CD4-positive, alpha-beta T cell (primary cell): ENCODE data around the gene SULT1C3. TPM values are rescaled to one million over a fixed set of nuclear protein-coding genes. Genes with fewer than 3 reads are reported as not detected.

Experiments used
- ATAC-seq: fragments of 200-7000 bp; cut with Tn5 transposase; one replicate; pipeline ENCODE4 v1.10.0; 2022; ENCODE audit warnings: mild to moderate bottlenecking; ENCODE audit not compliant: poor library complexity
- CTCF ChIA-PET: fragments of 350-600 bp; sonication (Branson Sonifier 250); formaldehyde crosslinking; loops from one replicate; lab custom pipeline; 2021; ENCODE audit warnings: antibody characterized with exemption, inconsistent platforms; lab: Charles Lee
- POLR2A ChIA-PET: fragments of 350-600 bp; sonication (Branson Sonifier 250); formaldehyde crosslinking; loops from one replicate; lab custom pipeline; 2021; ENCODE audit warnings: antibody characterized with exemption, inconsistent platforms; lab: Charles Lee
- DNase-seq, 14 experiments: peaks; one replicate each; pipeline ENCODE4 v3.0.0-alpha.2; 2013 to 2020; ENCODE audit warnings: mixed read lengths in 2 of 14
- H3K27ac ChIP-seq, 2 donors: one replicate each; pipeline versions ENCODE4 v1.5.1 to v1.7.0; 2013; ENCODE audit warnings: low read length in 2 of 2, low read depth in 1 of 2, mild to moderate bottlenecking in 1 of 2
- H3K27me3 ChIP-seq, 2 experiments: 1 replicate in 1 of 2; 2 replicates in 1 of 2; pipeline versions ENCODE4 v1.6.1 to v1.7.0; 2013; ENCODE audit warnings: low read length in 2 of 2, control low read depth in 1 of 2, mild to moderate bottlenecking in 1 of 2, moderate library complexity in 1 of 2; ENCODE audit not compliant: insufficient read depth in 2 of 2, control insufficient read depth in 1 of 2
- H3K36me3 ChIP-seq: one replicate; pipeline ENCODE4 v1.6.1; 2013; ENCODE audit warnings: low read length, control low read depth; ENCODE audit not compliant: insufficient read depth
- H3K4me1 ChIP-seq: one replicate; pipeline ENCODE4 v1.6.1; 2013; ENCODE audit warnings: low read length, control low read depth; ENCODE audit not compliant: insufficient read depth
- H3K4me3 ChIP-seq: one replicate; pipeline ENCODE4 v1.5.1; 2013; ENCODE audit warnings: mild to moderate bottlenecking, low read length, moderate library complexity
- H3K9me3 ChIP-seq, 2 experiments: 1 replicate in 1 of 2; 2 replicates in 1 of 2; pipeline versions ENCODE4 v1.6.1 to v1.7.0; 2013; ENCODE audit warnings: low read length in 2 of 2, mild to moderate bottlenecking in 2 of 2, control low read depth in 1 of 2, moderate library complexity in 1 of 2; ENCODE audit not compliant: control insufficient read depth in 1 of 2, insufficient read depth in 1 of 2
- H3K27ac Mint-ChIP-seq: one replicate; pipeline ENCODE4 v1.8.0; 2020; ENCODE audit warnings: mixed read lengths
- H3K27me3 Mint-ChIP-seq: one replicate; pipeline ENCODE4 v1.8.0; 2021; ENCODE audit warnings: mixed read lengths
- H3K36me3 Mint-ChIP-seq: one replicate; pipeline ENCODE4 v1.8.0; 2021; ENCODE audit warnings: low read depth, mixed read lengths
- H3K4me1 Mint-ChIP-seq: one replicate; pipeline ENCODE4 v1.8.0; 2021; ENCODE audit warnings: low read depth, mixed read lengths
- H3K4me3 Mint-ChIP-seq: one replicate; pipeline ENCODE4 v1.8.0; 2020; ENCODE audit warnings: mild to moderate bottlenecking, mixed read lengths
- H3K9me3 Mint-ChIP-seq: one replicate; pipeline ENCODE4 v1.8.0; 2020; ENCODE audit warnings: mixed read lengths
- intact Hi-C, 2 experiments: fragments of 100-400 bp; cut with DNase I in 1 of 2; cut with micrococcal nuclease in 1 of 2; formaldehyde crosslinking; loops; one replicate each; pipeline versions ENCODE4 v1.15.1 to v1.9.0; 2023 to 2025; cut with DNase I, micrococcal nuclease
- total RNA-seq, 174 experiments: library from RNA in 2 of 174; stranded (reverse) in 2 of 174; gene quantifications; one replicate each; pipeline ENCODE4 v1.2.3 and lab custom pipeline; 2021 to 2026
- TF ChIP-seq, protein P1 (sequence below): fragments of 200-600 bp; IDR thresholded peaks from one replicate; pipeline ENCODE4 v1.8.0; 2022; ENCODE audit warnings: antibody characterized with exemption, mild to moderate bottlenecking

SULT1C3 gene
- total RNA-seq, 2 experiments from 2014 or later, result not detected

DNA sequence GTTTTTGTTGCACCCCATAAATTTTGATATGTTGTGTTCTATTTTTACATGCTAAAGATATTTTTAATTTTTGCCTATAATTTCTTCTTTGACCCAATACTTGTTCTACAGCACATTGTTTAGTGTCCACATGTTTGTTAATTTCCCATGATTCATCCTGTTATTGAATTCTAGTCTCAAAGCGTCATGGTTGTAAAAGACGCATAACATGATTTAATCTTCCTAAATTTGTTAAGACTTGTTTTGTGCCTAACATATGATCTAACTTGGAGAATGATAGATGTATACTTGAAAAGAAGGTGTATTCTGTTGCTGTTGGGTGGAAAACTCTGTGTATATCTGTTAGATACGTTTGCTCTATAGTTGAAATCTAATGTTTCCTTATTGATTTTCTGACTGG is 27.1 kb upstream of the SULT1C3 start:
- TF ChIP-seq, protein P1, sequence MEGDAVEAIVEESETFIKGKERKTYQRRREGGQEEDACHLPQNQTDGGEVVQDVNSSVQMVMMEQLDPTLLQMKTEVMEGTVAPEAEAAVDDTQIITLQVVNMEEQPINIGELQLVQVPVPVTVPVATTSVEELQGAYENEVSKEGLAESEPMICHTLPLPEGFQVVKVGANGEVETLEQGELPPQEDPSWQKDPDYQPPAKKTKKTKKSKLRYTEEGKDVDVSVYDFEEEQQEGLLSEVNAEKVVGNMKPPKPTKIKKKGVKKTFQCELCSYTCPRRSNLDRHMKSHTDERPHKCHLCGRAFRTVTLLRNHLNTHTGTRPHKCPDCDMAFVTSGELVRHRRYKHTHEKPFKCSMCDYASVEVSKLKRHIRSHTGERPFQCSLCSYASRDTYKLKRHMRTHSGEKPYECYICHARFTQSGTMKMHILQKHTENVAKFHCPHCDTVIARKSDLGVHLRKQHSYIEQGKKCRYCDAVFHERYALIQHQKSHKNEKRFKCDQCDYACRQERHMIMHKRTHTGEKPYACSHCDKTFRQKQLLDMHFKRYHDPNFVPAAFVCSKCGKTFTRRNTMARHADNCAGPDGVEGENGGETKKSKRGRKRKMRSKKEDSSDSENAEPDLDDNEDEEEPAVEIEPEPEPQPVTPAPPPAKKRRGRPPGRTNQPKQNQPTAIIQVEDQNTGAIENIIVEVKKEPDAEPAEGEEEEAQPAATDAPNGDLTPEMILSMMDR, result no peak
- no peaks in the 10 kb centered on the region for H3K4me1 Mint-ChIP-seq
- intact Hi-C loops, result no loop called here
- no peak for ATAC-seq
- Histone ChIP-seq H3K4me1 (no peaks in the 10 kb centered on the region), H3K36me3 (no peaks in the 10 kb centered on the region), H3K27ac (no peak overlapping the region), H3K4me3 (no peak overlapping the region), H3K9me3 (peaks cover 0 to 6% of the 10 kb centered on the region in 2 experiments), H3K27me3 (no peaks in the 10 kb centered on the region)
- CTCF ChIA-PET, result no interaction called here
- no peaks in the 10 kb centered on the region for H3K36me3 Mint-ChIP-seq
- no peak for DNase-seq
- H3K9me3 Mint-ChIP-seq, result peaks cover 9% of the 10 kb centered on the region
- H3K4me3 Mint-ChIP-seq, result no peak overlapping the region
- POLR2A ChIA-PET, result no interaction called here
- peaks cover 12% of the 10 kb centered on the region for H3K27me3 Mint-ChIP-seq
- H3K27ac Mint-ChIP-seq, result no peak overlapping the region

DNA sequence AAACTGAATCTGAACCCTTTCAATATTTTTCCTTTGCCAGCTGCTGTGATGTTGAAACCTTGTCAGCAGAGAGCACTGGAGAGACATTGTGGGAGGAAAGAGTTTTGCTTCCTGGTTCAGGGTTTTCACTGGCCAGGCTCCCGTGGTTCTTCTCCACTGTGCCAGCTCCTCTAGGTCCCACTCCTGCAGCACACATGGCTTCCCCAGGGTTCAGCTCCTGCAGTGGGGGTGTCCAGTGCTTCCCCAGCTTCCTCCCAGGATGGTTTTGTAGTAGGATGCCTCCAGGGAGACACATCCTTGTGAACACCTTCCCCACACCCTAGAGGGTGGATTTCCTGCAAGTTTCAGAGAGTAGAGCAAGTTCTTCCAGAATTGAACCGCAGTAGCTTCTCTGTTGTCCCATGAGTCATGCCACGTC is 24.0 kb upstream of the SULT1C3 start:
- H3K4me1 ChIP-seq, result no peaks in the 10 kb centered on the region
- H3K27me3 ChIP-seq, result no peaks in the 10 kb centered on the region
- ATAC-seq, result no peak
- no peak for DNase-seq
- Mint-ChIP-seq H3K27ac (no peak overlapping the region), H3K9me3 (peaks cover 2% of the 10 kb centered on the region), H3K27me3 (peaks cover 6% of the 10 kb centered on the region), H3K4me3 (no peak overlapping the region), H3K4me1 (no peaks in the 10 kb centered on the region), H3K36me3 (no peaks in the 10 kb centered on the region)
- POLR2A ChIA-PET, result no interaction called here
- peaks cover 0 to under 1% of the 10 kb centered on the region in 2 experiments for H3K9me3 ChIP-seq
- CTCF ChIA-PET, result no interaction called here
- no peak overlapping the region for H3K27ac ChIP-seq
- intact Hi-C loops, result no loop called here
- no peak overlapping the region for H3K4me3 ChIP-seq
- no peaks in the 10 kb centered on the region for H3K36me3 ChIP-seq
- TF ChIP-seq, protein P1, result no peak

DNA sequence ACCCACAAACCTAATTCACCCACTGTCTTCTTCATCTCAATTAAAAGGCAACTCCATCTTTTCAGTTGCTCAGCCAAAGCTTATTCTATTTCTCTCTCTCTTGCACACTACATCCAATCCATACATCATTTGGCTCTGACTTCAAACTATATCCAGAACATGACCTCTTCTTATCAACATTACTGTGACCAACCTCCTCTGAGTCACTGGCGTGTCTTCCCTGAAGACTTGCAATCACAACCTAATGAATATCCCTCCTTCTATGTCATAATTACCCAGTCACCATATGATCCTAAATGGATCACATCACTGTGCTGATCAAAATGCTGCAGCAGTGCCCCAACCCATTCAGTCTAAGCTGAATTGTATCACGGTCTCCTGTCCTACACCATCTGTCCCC is 22.6 kb upstream of the SULT1C3 start:
- H3K4me3 ChIP-seq, result no peak overlapping the region
- Mint-ChIP-seq H3K27me3 (peaks cover 4% of the 10 kb centered on the region), H3K4me3 (no peak overlapping the region), H3K4me1 (no peaks in the 10 kb centered on the region), H3K9me3 (peaks cover 2% of the 10 kb centered on the region), H3K36me3 (no peaks in the 10 kb centered on the region), H3K27ac (no peak overlapping the region)
- intact Hi-C loops, result no loop called here
- H3K27me3 ChIP-seq, result no peaks in the 10 kb centered on the region
- H3K4me1 ChIP-seq, result no peaks in the 10 kb centered on the region
- H3K36me3 ChIP-seq, result no peaks in the 10 kb centered on the region
- peaks cover 0 to 5% of the 10 kb centered on the region in 2 experiments for H3K9me3 ChIP-seq
- ChIA-PET POLR2A (no interaction called here), CTCF (no interaction called here)
- ATAC-seq, result no peak
- H3K27ac ChIP-seq, result no peak overlapping the region
- no peak for DNase-seq
- TF ChIP-seq, protein P1, result no peak
